ENCODE data around the gene ERC2. TPM values are rescaled to one million over a fixed set of nuclear protein-coding genes. Genes with fewer than 3 reads are reported as not detected.

ERC2 gene
- total and polyA plus RNA-seq, 9 donors, result 0.52 to 2.0 (median 0.82) TPM

DNA sequence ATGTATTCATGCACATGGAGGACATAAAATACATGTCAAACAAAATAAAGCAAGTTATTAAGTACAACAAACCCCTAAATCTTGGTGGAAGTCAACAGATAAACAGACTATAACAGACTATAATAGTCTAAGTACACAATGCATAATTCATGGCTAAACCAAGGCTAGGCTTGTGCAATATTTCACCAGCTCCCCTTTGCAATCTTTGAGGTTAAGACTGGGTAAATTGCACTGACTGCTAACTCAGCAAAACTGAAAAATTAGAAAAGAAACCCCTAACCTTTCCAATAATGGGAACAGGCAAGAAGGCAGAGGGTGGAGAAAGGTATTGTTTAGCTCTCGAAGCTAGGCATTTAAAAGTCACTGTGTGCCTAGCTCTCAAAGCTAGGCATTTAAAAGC, 676.3 kb downstream of the ERC2 start:
- Histone ChIP-seq H3K4me3 (ENCODE audit: low read length) (no peak overlapping the region), H3K9me3 (replicated peaks; ENCODE audit: control insufficient read depth, low read depth, low read length) (no peaks in the 10 kb centered on the region), H3K4me1 (ENCODE audit: control insufficient read depth, insufficient read depth, low read length) (no peaks in the 10 kb centered on the region), H3K36me3 (ENCODE audit: control insufficient read depth, insufficient read depth, low read length) (no peaks in the 10 kb centered on the region), H3K27ac (ENCODE audit: low read length) (no peak overlapping the region), H3K27me3 (ENCODE audit: control insufficient read depth, insufficient read depth, low read length) (no peaks in the 10 kb centered on the region)
- DNase-seq, result no peak
- no CpG with 5 or more reads among the region's 1 CpG for WGBS (ENCODE audit: insufficient coverage)

GRCh38 chr3:55790596-55791350, 677.5 kb downstream of the ERC2 start:
- H3K36me3 ChIP-seq (ENCODE audit: control insufficient read depth, insufficient read depth, low read length), result no peaks in the 10 kb centered on the region
- no peak for DNase-seq
- WGBS (ENCODE audit: insufficient coverage), result 100% methylated on average over 2 of the region's 3 CpGs
- H3K4me1 ChIP-seq (ENCODE audit: control insufficient read depth, insufficient read depth, low read length), result no peaks in the 10 kb centered on the region
- no peaks in the 10 kb centered on the region for H3K27me3 ChIP-seq (ENCODE audit: control insufficient read depth, insufficient read depth, low read length)
- no peak overlapping the region for H3K27ac ChIP-seq (ENCODE audit: low read length)
- H3K9me3 ChIP-seq (replicated peaks; ENCODE audit: control insufficient read depth, low read depth, low read length), result no peaks in the 10 kb centered on the region
- H3K4me3 ChIP-seq (ENCODE audit: low read length), result no peak overlapping the region

GRCh38 chr3:55789516-55789915, 678.8 kb downstream of the ERC2 start:
- Histone ChIP-seq H3K4me3 (ENCODE audit: low read length) (no peak overlapping the region), H3K27ac (ENCODE audit: low read length) (no peak overlapping the region), H3K36me3 (ENCODE audit: control insufficient read depth, insufficient read depth, low read length) (no peaks in the 10 kb centered on the region), H3K4me1 (ENCODE audit: control insufficient read depth, insufficient read depth, low read length) (no peaks in the 10 kb centered on the region), H3K9me3 (replicated peaks; ENCODE audit: control insufficient read depth, low read depth, low read length) (no peaks in the 10 kb centered on the region), H3K27me3 (ENCODE audit: control insufficient read depth, insufficient read depth, low read length) (no peaks in the 10 kb centered on the region)
- no CpG with 5 or more reads among the region's 2 CpGs for WGBS (ENCODE audit: insufficient coverage)
- no peak for DNase-seq

DNA sequence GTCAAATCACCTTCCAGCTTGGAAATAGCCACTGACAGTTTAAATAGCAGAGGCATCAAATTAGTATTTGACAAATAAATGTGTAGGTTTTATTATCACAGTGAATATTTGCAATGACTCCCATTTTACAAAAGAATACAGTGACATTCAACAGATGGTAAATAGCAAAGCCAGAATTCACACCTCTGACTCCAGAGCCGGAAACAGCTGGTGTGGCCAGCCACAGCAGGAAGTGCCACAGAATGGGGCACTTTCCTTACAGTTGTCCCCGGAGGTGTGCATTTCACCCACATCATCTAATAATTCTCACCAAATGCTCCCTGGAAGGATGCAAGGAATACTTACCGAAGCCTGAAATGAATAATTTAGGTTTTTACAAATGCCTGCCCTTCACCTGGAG, 685.5 kb downstream of the ERC2 start:
- H3K4me1 ChIP-seq (ENCODE audit: control insufficient read depth, insufficient read depth, low read length), result no peaks in the 10 kb centered on the region
- H3K27ac ChIP-seq (ENCODE audit: low read length), result no peak overlapping the region
- H3K9me3 ChIP-seq (replicated peaks; ENCODE audit: control insufficient read depth, low read depth, low read length), result no peaks in the 10 kb centered on the region
- H3K27me3 ChIP-seq (ENCODE audit: control insufficient read depth, insufficient read depth, low read length), result no peaks in the 10 kb centered on the region
- no peak for DNase-seq
- no CpG with 5 or more reads among the region's 3 CpGs for whole genome bisulfite sequencing (ENCODE audit: insufficient coverage)
- H3K36me3 ChIP-seq (ENCODE audit: control insufficient read depth, insufficient read depth, low read length), result no peaks in the 10 kb centered on the region
- no peak overlapping the region for H3K4me3 ChIP-seq (ENCODE audit: low read length)

DNA sequence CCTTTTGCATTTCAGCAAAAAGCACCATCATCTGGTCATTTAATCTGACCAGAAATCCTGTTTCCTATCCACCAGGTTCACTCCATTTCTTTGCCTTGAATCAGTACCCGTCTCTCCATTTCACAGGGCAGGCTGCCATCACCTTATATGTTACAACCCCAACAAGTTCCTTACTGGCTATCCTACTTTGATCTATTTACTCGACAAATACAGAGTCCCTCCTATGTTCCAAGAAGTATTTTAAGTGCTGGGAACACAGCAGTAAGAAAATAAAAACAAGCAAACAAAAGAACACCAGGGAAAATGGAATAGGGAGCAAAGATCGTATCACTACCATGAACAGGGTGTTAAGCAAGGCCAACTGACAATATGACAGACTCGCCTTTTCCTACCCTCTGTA, 685.9 kb downstream of the ERC2 start:
- no peak overlapping the region for H3K27ac ChIP-seq (ENCODE audit: low read length)
- no peaks in the 10 kb centered on the region for H3K4me1 ChIP-seq (ENCODE audit: control insufficient read depth, insufficient read depth, low read length)
- no peaks in the 10 kb centered on the region for H3K27me3 ChIP-seq (ENCODE audit: control insufficient read depth, insufficient read depth, low read length)
- no peak overlapping the region for H3K4me3 ChIP-seq (ENCODE audit: low read length)
- no peaks in the 10 kb centered on the region for H3K9me3 ChIP-seq (replicated peaks; ENCODE audit: control insufficient read depth, low read depth, low read length)
- H3K36me3 ChIP-seq (ENCODE audit: control insufficient read depth, insufficient read depth, low read length), result no peaks in the 10 kb centered on the region
- no peak for DNase-seq
- 50% methylated on average over 1 of the region's 4 CpGs for WGBS (ENCODE audit: insufficient coverage)

GRCh38 chr3:55780913-55781312, 687.4 kb downstream of the ERC2 start:
- no peak overlapping the region for H3K27ac ChIP-seq (ENCODE audit: low read length)
- H3K4me1 ChIP-seq (ENCODE audit: control insufficient read depth, insufficient read depth, low read length), result no peaks in the 10 kb centered on the region
- no peaks in the 10 kb centered on the region for H3K36me3 ChIP-seq (ENCODE audit: control insufficient read depth, insufficient read depth, low read length)
- no peak for DNase-seq
- H3K4me3 ChIP-seq (ENCODE audit: low read length), result no peak overlapping the region
- no peaks in the 10 kb centered on the region for H3K9me3 ChIP-seq (replicated peaks; ENCODE audit: control insufficient read depth, low read depth, low read length)
- H3K27me3 ChIP-seq (ENCODE audit: control insufficient read depth, insufficient read depth, low read length), result no peaks in the 10 kb centered on the region
- 58% methylated on average over 2 of the region's 4 CpGs for WGBS (ENCODE audit: insufficient coverage)

DNA sequence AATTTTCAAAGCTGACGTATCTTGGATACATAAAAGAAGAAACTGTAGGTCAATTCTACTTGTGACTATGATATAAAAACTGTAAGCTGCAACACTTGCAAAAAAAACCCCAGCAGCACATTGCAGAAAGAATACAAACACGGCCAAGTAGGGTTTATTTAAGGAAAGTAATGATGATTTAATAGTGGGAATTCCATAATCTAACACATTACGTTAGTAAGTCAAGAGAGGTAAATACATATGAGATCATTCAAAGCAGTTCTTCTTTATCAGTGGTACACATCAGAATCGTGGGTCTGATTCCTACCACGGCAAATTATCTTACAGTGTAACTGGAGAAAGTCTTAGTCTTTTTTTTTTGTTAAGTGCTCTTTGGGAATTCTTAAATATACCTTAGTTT, 688.7 kb downstream of the ERC2 start:
- no peak overlapping the region for H3K4me3 ChIP-seq (ENCODE audit: low read length)
- no peaks in the 10 kb centered on the region for H3K27me3 ChIP-seq (ENCODE audit: control insufficient read depth, insufficient read depth, low read length)
- WGBS (ENCODE audit: insufficient coverage), result no CpG with 5 or more reads among the region's 5 CpGs
- H3K27ac ChIP-seq (ENCODE audit: low read length), result no peak overlapping the region
- DNase-seq, result no peak
- no peaks in the 10 kb centered on the region for H3K36me3 ChIP-seq (ENCODE audit: control insufficient read depth, insufficient read depth, low read length)
- H3K4me1 ChIP-seq (ENCODE audit: control insufficient read depth, insufficient read depth, low read length), result no peaks in the 10 kb centered on the region
- H3K9me3 ChIP-seq (replicated peaks; ENCODE audit: control insufficient read depth, low read depth, low read length), result no peaks in the 10 kb centered on the region

DNA sequence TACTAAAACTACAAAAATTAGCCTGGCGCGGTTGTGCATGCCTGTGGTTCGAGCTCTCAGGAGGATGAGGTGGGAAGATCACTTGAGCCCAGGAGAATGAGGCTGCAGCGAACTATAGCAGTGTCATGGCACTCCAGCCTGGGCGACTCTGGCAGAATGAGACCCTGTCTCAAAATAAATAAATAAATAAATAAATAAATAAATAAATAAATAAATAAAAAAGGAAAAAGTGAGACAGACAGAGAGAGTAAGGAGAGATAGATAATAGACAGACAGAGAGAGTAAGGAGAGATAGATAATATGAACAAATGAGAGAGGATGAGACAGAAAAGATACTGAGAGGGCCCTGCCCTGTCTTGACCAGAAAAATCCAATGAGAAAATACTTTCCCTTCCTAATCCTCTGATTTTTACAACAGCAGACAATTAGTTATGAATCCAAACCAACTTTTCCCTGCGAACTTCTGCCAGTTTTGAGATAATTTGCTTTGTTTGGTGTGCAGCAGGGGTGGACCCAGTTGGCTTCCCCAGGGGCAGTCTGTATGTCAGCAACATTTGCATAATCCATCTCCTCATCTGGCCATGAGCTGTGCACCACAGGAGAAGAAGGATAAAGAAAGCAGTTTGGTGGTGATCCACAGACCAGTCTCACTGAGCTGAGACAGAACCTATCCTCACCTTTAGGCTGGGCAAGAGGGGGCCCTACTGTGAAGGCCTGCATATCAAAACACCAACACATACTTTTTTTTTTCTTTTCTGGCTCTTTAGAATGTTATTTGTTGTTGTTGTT, 692.7 kb downstream of the ERC2 start:
- H3K36me3 ChIP-seq (ENCODE audit: control insufficient read depth, insufficient read depth, low read length), result no peaks in the 10 kb centered on the region
- WGBS (ENCODE audit: insufficient coverage), result 100% methylated on average over 2 of the region's 6 CpGs

DNA sequence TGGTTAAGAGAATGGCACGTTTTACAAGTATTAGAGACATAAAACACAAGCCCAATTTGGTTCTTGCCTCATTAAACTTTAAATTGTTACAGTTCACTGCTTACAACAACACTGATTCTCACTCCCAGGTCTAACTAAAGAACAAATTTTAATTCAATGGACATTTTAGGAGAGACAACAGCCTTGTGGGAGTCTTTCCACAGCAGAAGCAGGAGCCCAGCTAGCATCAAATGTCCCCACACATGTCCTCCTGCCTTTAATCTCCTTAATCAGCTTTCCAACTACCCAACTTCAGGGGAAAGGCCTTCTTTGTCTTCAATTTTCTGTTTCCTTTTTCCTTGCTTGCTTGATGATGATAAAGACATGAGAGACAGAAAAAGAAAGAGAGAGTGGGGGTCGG, 693.4 kb downstream of the ERC2 start:
- H3K4me3 ChIP-seq (ENCODE audit: low read length), result no peak overlapping the region
- no peak for DNase-seq

More for the DNA sequence above, 692.7 kb downstream of the ERC2 start:
- DNase-seq, result no peak
- no peaks in the 10 kb centered on the region for H3K27me3 ChIP-seq (ENCODE audit: control insufficient read depth, insufficient read depth, low read length)
- H3K4me1 ChIP-seq (ENCODE audit: control insufficient read depth, insufficient read depth, low read length), result no peaks in the 10 kb centered on the region
- H3K27ac ChIP-seq (ENCODE audit: low read length), result no peak overlapping the region
- H3K9me3 ChIP-seq (replicated peaks; ENCODE audit: control insufficient read depth, low read depth, low read length), result no peaks in the 10 kb centered on the region
- H3K4me3 ChIP-seq (ENCODE audit: low read length), result no peak overlapping the region

GRCh38 chr3:55771503-55771902, 696.8 kb downstream of the ERC2 start:
- Histone ChIP-seq H3K4me1 (ENCODE audit: control insufficient read depth, insufficient read depth, low read length) (no peaks in the 10 kb centered on the region), H3K27ac (ENCODE audit: low read length) (no peak overlapping the region), H3K4me3 (ENCODE audit: low read length) (no peak overlapping the region), H3K27me3 (ENCODE audit: control insufficient read depth, insufficient read depth, low read length) (no peaks in the 10 kb centered on the region), H3K36me3 (ENCODE audit: control insufficient read depth, insufficient read depth, low read length) (no peaks in the 10 kb centered on the region), H3K9me3 (replicated peaks; ENCODE audit: control insufficient read depth, low read depth, low read length) (no peaks in the 10 kb centered on the region)
- WGBS (ENCODE audit: insufficient coverage), result no CpG with 5 or more reads among the region's 2 CpGs
- DNase-seq, result no peak

More for the DNA sequence above, 693.4 kb downstream of the ERC2 start:
- Histone ChIP-seq H3K9me3 (replicated peaks; ENCODE audit: control insufficient read depth, low read depth, low read length) (no peaks in the 10 kb centered on the region), H3K27ac (ENCODE audit: low read length) (no peak overlapping the region), H3K27me3 (ENCODE audit: control insufficient read depth, insufficient read depth, low read length) (no peaks in the 10 kb centered on the region), H3K36me3 (ENCODE audit: control insufficient read depth, insufficient read depth, low read length) (no peaks in the 10 kb centered on the region), H3K4me1 (ENCODE audit: control insufficient read depth, insufficient read depth, low read length) (no peaks in the 10 kb centered on the region)
- WGBS (ENCODE audit: insufficient coverage), result 75% methylated on average over 1 of the region's 2 CpGs

Measured in muscle of leg (tissue), 11 donors.